SH-SY5Y (cell line): ENCODE results near the gene ATP1A4.

Source experiments
- GATA2 ChIP-seq: IDR thresholded peaks from 2 replicates; pipeline ENCODE4 v1.6.1; 2011; ENCODE audit warnings: mild to moderate bottlenecking, low read depth, low read length
- GATA3 ChIP-seq: IDR thresholded peaks from 2 replicates; pipeline ENCODE4 v1.6.1; 2011; ENCODE audit warnings: low read depth, mild to moderate bottlenecking, low read length, moderate library complexity

DNA sequence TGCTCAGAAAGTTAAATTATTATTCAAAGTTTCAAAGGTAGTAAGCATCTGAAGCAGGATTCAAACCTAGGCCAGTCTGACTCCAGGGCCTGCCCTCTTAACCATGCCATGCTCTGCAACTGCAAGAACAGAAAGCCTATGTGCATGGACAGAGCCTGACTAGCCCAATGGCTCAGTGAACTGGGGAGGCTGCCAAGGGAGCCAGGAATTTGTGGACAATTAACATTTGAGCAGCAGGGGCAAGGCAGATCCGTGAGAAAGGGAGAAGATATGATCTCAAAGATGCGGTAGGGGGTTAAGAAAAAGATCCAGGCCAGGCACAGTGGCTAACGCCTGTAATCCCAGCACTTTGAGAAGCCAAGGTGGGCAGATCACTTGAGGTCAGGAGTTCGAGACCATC, 6.5 kb upstream of the ATP1A4 start:
- TF ChIP-seq GATA3 (no peak), GATA2 (no peak)
